ENCODE data around the gene CNTNAP5. TPM values are rescaled to one million over a fixed set of nuclear protein-coding genes. Genes with fewer than 3 reads are reported as not detected.

Gene CNTNAP5
- total RNA-seq, 1 experiment from 2014 or later = 0.78 TPM

GRCh38 chr2:124959581-124959980, 934.5 kb downstream of the CNTNAP5 start:
- Histone ChIP-seq H3K79me2 (ENCODE audit: low read length) (no peaks in the 10 kb centered on the region), H3K27me3 (ENCODE audit: low read length) (no peaks in the 10 kb centered on the region), H3K4me1 (ENCODE audit: low read length) (no peaks in the 10 kb centered on the region), H2AFZ (ENCODE audit: low read length) (no peak overlapping the region), H3K9me2 (replicated peaks; ENCODE audit: insufficient read depth, low read length) (no peaks in the 10 kb centered on the region), H3K9me3 (ENCODE audit: low read length) (no peaks in the 10 kb centered on the region), H4K20me1 (ENCODE audit: insufficient read depth, low read depth, low read length) (no peaks in the 10 kb centered on the region), H3K27ac (ENCODE audit: low read length) (no peak overlapping the region), H3K36me3 (ENCODE audit: insufficient read depth, low read length) (no peaks in the 10 kb centered on the region), H3K4me3 (ENCODE audit: low read length) (no peak overlapping the region), H3K4me2 (ENCODE audit: low read depth, low read length, poor library complexity, severe bottlenecking) (no peak overlapping the region), H3K9ac (ENCODE audit: low read length) (no peak overlapping the region)
- no peak for DNase-seq

GRCh38 chr2:124961132-124961531, 936.0 kb downstream of the CNTNAP5 start:
- Histone ChIP-seq H3K27ac (ENCODE audit: low read length) (no peak overlapping the region), H4K20me1 (ENCODE audit: insufficient read depth, low read depth, low read length) (no peaks in the 10 kb centered on the region), H3K9me2 (replicated peaks; ENCODE audit: insufficient read depth, low read length) (no peaks in the 10 kb centered on the region), H3K4me3 (ENCODE audit: low read length) (no peak overlapping the region), H3K4me1 (ENCODE audit: low read length) (no peaks in the 10 kb centered on the region), H3K79me2 (ENCODE audit: low read length) (no peaks in the 10 kb centered on the region), H3K9me3 (ENCODE audit: low read length) (no peaks in the 10 kb centered on the region), H3K27me3 (ENCODE audit: low read length) (no peaks in the 10 kb centered on the region), H3K9ac (ENCODE audit: low read length) (no peak overlapping the region), H2AFZ (ENCODE audit: low read length) (no peak overlapping the region), H3K4me2 (ENCODE audit: low read depth, low read length, poor library complexity, severe bottlenecking) (no peak overlapping the region), H3K36me3 (ENCODE audit: insufficient read depth, low read length) (no peaks in the 10 kb centered on the region)
- DNase-seq = no peak

Small RNAs within 50 kb of the gene (small RNA-seq; reads per million reads assigned to genes)
- gene AC019159.1 (not detected), gene MTND5P22 (not detected), gene RNA5SP102 (not detected)
